Nephron (organoid): ENCODE measurements around the gene QSER1.

Source experiments
- H3K27ac Mint-ChIP-seq, 3 experiments: 2 replicates each; pipeline ENCODE4 v1.8.0; 2020; ENCODE audit warnings: mixed read lengths in 3 of 3, mild to moderate bottlenecking in 2 of 3, moderate library complexity in 1 of 3
- H3K27me3 Mint-ChIP-seq: 2 replicates; pipeline ENCODE4 v1.8.0; 2021; ENCODE audit warnings: low read depth, mild to moderate bottlenecking, moderate library complexity, mixed read lengths
- H3K36me3 Mint-ChIP-seq: 2 replicates; pipeline ENCODE4 v1.8.0; 2020; ENCODE audit warnings: low read depth, mixed read lengths
- H3K4me1 Mint-ChIP-seq: 2 replicates; pipeline ENCODE4 v1.8.0; 2020; ENCODE audit warnings: mixed read lengths
- H3K4me3 Mint-ChIP-seq, 3 experiments: 2 replicates each; pipeline ENCODE4 v1.8.0; 2020; ENCODE audit warnings: mild to moderate bottlenecking in 3 of 3, mixed read lengths in 3 of 3, moderate library complexity in 2 of 3
- H3K9me3 Mint-ChIP-seq: 2 replicates; pipeline ENCODE4 v1.8.0; 2020; ENCODE audit warnings: mixed read lengths
- TF ChIP-seq, protein P1 (sequence below), 3 experiments: fragments of 200-600 bp; sonication (generic); IDR thresholded peaks; one replicate each; pipeline ENCODE4 v1.5.0; 2021; ENCODE audit warnings: antibody characterized with exemption in 3 of 3; ENCODE audit not compliant: unreplicated experiment in 3 of 3

QSER1 gene

GRCh38 chr11:32897103-32897502 lies 4.5 kb downstream of the QSER1 start:
- Mint-ChIP-seq H3K27ac (no peak overlapping the region), H3K27me3 (no peaks in the 10 kb centered on the region), H3K36me3 (peaks cover 30% of the 10 kb centered on the region), H3K9me3 (no peaks in the 10 kb centered on the region), H3K4me3 (no peak overlapping the region), H3K4me1 (peaks cover 31% of the 10 kb centered on the region)
- TF ChIP-seq, protein P1, sequence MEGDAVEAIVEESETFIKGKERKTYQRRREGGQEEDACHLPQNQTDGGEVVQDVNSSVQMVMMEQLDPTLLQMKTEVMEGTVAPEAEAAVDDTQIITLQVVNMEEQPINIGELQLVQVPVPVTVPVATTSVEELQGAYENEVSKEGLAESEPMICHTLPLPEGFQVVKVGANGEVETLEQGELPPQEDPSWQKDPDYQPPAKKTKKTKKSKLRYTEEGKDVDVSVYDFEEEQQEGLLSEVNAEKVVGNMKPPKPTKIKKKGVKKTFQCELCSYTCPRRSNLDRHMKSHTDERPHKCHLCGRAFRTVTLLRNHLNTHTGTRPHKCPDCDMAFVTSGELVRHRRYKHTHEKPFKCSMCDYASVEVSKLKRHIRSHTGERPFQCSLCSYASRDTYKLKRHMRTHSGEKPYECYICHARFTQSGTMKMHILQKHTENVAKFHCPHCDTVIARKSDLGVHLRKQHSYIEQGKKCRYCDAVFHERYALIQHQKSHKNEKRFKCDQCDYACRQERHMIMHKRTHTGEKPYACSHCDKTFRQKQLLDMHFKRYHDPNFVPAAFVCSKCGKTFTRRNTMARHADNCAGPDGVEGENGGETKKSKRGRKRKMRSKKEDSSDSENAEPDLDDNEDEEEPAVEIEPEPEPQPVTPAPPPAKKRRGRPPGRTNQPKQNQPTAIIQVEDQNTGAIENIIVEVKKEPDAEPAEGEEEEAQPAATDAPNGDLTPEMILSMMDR (IDR thresholded peaks at IDR 0.05; ENCODE audit: unreplicated experiment in 3 of 3): no peak

- no peak overlapping the region for H3K27ac Mint-ChIP-seq
- H3K27me3 Mint-ChIP-seq: no peaks in the 10 kb centered on the region
- peaks cover 40% of the 10 kb centered on the region for H3K36me3 Mint-ChIP-seq
- TF ChIP-seq, protein P1 (IDR thresholded peaks at IDR 0.05; ENCODE audit: unreplicated experiment in 3 of 3): no peak
- no peaks in the 10 kb centered on the region for H3K9me3 Mint-ChIP-seq
- no peak overlapping the region for H3K4me3 Mint-ChIP-seq
- H3K4me1 Mint-ChIP-seq: peaks cover 36% of the 10 kb centered on the region
Observed at GRCh38 chr11:32899438-32899837, 6.8 kb downstream of the QSER1 start.

GRCh38 chr11:32902089-32902665 lies 9.6 kb downstream of the QSER1 start:
- H3K27ac Mint-ChIP-seq: no peak overlapping the region
- H3K4me1 Mint-ChIP-seq: peaks cover 33% of the 10 kb centered on the region
- no peaks in the 10 kb centered on the region for H3K9me3 Mint-ChIP-seq
- TF ChIP-seq, protein P1 (IDR thresholded peaks at IDR 0.05; ENCODE audit: unreplicated experiment in 3 of 3): no peak
- H3K4me3 Mint-ChIP-seq: no peak overlapping the region
- H3K36me3 Mint-ChIP-seq: peaks cover 45% of the 10 kb centered on the region
- H3K27me3 Mint-ChIP-seq: no peaks in the 10 kb centered on the region

DNA sequence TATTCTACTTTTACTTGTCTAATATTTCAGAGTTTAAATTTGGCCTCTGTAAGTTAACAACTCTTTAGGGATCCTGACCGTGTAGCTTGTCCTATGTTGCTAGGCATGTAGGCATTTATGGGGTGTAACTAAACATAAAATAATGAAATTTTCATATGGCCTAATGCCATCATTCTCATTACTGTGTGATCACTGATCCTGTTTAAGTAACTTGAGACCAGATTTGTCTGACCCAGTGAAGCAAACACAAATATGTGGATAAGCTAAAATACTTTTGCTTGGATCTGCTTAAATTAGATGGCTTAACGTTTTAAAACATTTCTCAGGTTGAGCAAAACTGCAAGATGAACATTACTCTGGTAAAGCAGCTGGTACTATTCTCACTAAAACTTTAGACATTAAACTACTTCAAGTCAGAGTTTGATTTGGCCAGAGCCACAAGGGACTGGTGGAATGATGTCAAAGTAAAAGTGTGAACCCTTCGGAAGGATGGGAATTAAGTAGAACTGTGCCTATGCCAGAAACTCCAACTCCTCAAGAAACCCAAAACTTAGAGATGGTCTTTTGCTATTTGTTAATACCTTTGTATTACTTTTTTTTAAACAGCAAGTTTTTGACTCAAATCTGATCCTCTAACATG lies 12.5 kb downstream of the QSER1 start:
- peaks cover 42% of the 10 kb centered on the region for H3K36me3 Mint-ChIP-seq
- H3K27me3 Mint-ChIP-seq: no peaks in the 10 kb centered on the region
- H3K27ac Mint-ChIP-seq: peak overlapping the region; percentile 13 to 65 (median 49)
- TF ChIP-seq, protein P1 (IDR thresholded peaks at IDR 0.05; ENCODE audit: unreplicated experiment in 3 of 3): no peak
- H3K4me3 Mint-ChIP-seq: no peak overlapping the region
- peaks cover 28% of the 10 kb centered on the region for H3K4me1 Mint-ChIP-seq
- H3K9me3 Mint-ChIP-seq: no peaks in the 10 kb centered on the region

DNA sequence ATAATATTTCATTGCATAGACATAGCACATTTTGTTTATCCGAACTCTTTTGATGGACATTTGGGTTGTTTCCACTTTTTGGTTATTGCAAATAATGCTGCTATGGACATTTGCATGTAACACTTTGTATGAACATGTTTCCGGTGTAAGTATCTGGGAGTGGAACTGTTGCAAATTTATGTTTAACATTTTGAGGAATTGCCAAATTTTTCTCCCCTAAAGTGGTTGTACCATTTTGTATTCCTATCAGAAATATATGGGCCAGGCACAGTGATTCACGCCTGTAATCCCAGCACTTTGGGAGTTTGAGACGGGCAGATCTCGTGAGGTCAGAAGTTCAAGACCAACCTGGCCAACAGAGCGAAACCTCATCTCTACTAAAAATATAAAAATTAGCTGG lies 16.0 kb downstream of the QSER1 start:
- H3K27ac Mint-ChIP-seq: no peak overlapping the region
- H3K27me3 Mint-ChIP-seq: no peaks in the 10 kb centered on the region
- no peak overlapping the region for H3K4me3 Mint-ChIP-seq
- peaks cover 40% of the 10 kb centered on the region for H3K36me3 Mint-ChIP-seq
- peaks cover 17% of the 10 kb centered on the region for H3K4me1 Mint-ChIP-seq
- no peaks in the 10 kb centered on the region for H3K9me3 Mint-ChIP-seq
- TF ChIP-seq, protein P1 (IDR thresholded peaks at IDR 0.05; ENCODE audit: unreplicated experiment in 3 of 3): no peak

DNA sequence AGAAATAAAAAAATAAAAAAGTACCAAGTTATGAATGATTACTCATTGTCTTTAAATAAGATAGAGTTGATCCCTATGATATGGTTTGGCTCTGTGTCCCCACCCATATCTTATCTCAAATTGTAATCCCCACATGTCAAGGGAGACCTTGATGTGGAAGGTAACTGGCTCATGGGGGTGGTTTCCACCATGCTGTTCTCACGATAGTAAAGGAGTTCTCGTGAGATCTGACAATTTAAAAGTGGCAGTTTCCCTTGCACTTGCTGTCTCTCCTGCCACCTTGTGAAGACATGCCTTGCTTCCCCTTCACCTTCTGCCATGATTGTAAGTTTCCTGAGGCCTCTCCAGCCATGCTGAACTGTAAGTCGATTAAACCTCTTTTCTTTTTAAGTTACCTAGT lies 18.8 kb downstream of the QSER1 start:
- TF ChIP-seq, protein P1 (IDR thresholded peaks at IDR 0.05; ENCODE audit: unreplicated experiment in 3 of 3): no peak
- H3K4me1 Mint-ChIP-seq: peaks cover 5% of the 10 kb centered on the region
- H3K4me3 Mint-ChIP-seq: no peak overlapping the region

More for the DNA sequence above, 18.8 kb downstream of the QSER1 start:
- peaks cover 49% of the 10 kb centered on the region for H3K36me3 Mint-ChIP-seq
- H3K9me3 Mint-ChIP-seq: no peaks in the 10 kb centered on the region
- H3K27me3 Mint-ChIP-seq: no peaks in the 10 kb centered on the region
- H3K27ac Mint-ChIP-seq: no peak overlapping the region
